ENCODE results near the gene CYB5D1. TPM values are rescaled to one million over a fixed set of nuclear protein-coding genes. Genes with fewer than 3 reads are reported as not detected.
A peak's percentile ranks its signal among the peaks of the same experiment; 100 is the strongest.
"Not testable (repeated sequence)": the region's sequence is repeated elsewhere in the genome, so short reads cannot be mapped to it uniquely, and the experiment has no call there.

The CYB5D1 gene
- polyA plus RNA-seq, 1 donor (not counting 4 experiments of a cell fraction or from before 2014, with no cell fraction given), result 14.8 TPM

DNA sequence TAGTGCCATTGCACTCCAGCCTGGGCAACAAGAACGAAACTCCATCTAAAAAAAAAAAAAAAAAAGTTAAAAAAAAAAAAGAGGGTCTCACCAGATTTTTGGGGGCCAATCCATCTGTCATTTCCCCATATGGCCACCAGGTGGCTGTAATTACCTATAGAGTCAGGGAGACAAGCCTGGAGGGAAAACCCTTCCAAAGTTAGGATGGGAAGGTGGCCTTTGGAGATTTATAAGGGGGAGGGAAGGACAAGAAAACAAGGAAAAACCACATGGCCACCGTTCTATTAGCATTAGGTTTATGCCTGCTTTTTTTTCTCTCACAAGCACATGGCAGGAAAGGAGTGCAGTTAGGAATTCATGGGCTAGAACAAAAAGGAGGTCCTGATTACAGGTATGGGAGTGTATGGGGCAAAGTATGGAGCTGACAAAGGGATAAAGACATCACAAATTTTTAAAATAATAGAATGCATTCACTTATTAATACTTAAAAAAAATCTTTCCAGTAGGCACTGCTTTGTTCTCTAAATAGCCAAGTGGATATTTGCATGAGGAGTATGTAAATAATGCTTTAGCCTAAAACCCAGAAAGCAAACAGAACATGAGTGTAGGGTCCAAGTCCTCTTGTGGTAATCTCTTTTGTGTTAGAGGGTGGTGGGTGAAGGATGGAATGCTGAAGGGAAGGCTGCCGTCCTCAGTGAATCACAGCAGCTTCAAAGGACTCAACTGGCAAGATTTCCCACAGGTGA, 5.1 kb downstream of the CYB5D1 start:
- Histone ChIP-seq H3K9me1 (ENCODE audit: control insufficient read depth, extremely low read depth, insufficient read depth, low read length) (no peaks in the 10 kb centered on the region), H3K9ac (ENCODE audit: control insufficient read depth, extremely low read depth, insufficient read depth, low read length) (no peak overlapping the region), H3K36me3 (ENCODE audit: control insufficient read depth in 2 of 2, extremely low read depth in 1 of 2, insufficient read depth in 2 of 2, low read length in 2 of 2) (peaks cover 5 to 8% of the 10 kb centered on the region in 2 experiments), H3K27ac (ENCODE audit: control insufficient read depth, insufficient read depth, low read length) (no peak overlapping the region), H3K4me2 (ENCODE audit: control insufficient read depth, extremely low read depth, insufficient read depth, low read depth, low read length) (no peak overlapping the region), H3K27me3 (ENCODE audit: control insufficient read depth, extremely low read depth, insufficient read depth, low read length) (no peaks in the 10 kb centered on the region), H3K79me2 (ENCODE audit: control insufficient read depth, insufficient read depth, low read length) (peaks cover 16% of the 10 kb centered on the region), H3K9me3 (ENCODE audit: control insufficient read depth, low read depth, low read length) (no peaks in the 10 kb centered on the region), H2AFZ (ENCODE audit: control insufficient read depth, low read length) (no peak overlapping the region), H3K4me3 (ENCODE audit: control insufficient read depth in 2 of 3, extremely low read depth in 1 of 3, insufficient read depth in 2 of 3, low read depth in 1 of 3, low read length in 3 of 3) (no peak overlapping the region), H3K4me1 (ENCODE audit: control insufficient read depth, extremely low read depth, insufficient read depth, low read length) (peaks cover 26% of the 10 kb centered on the region), H4K20me1 (ENCODE audit: control insufficient read depth, extremely low read depth, insufficient read depth, low read length) (no peaks in the 10 kb centered on the region)
- TF ChIP-seq, protein P1, sequence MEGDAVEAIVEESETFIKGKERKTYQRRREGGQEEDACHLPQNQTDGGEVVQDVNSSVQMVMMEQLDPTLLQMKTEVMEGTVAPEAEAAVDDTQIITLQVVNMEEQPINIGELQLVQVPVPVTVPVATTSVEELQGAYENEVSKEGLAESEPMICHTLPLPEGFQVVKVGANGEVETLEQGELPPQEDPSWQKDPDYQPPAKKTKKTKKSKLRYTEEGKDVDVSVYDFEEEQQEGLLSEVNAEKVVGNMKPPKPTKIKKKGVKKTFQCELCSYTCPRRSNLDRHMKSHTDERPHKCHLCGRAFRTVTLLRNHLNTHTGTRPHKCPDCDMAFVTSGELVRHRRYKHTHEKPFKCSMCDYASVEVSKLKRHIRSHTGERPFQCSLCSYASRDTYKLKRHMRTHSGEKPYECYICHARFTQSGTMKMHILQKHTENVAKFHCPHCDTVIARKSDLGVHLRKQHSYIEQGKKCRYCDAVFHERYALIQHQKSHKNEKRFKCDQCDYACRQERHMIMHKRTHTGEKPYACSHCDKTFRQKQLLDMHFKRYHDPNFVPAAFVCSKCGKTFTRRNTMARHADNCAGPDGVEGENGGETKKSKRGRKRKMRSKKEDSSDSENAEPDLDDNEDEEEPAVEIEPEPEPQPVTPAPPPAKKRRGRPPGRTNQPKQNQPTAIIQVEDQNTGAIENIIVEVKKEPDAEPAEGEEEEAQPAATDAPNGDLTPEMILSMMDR (optimal IDR thresholded peaks at IDR 0.05 in 1 of 3, IDR thresholded peaks at IDR 0.05 in 1 of 3, conservative IDR thresholded peaks at IDR 0.05 in 1 of 3; ENCODE audit: extremely low read depth in 1 of 3, insufficient read depth in 2 of 3, low read length in 3 of 3), result peak; percentile 58 to 66 (median 59)
- no peak for TF ChIP-seq EZH2 (IDR thresholded peaks at IDR 0.05; ENCODE audit: low read length)
- dilution Hi-C loops (cut with MboI; ENCODE audit: extremely low pct_ligation_motif_present, low sequenced_read_pairs), result no loop called here
- FAIRE-seq (no peak), DNase-seq (ENCODE audit: low read depth, low spot score) (no peak)

DNA sequence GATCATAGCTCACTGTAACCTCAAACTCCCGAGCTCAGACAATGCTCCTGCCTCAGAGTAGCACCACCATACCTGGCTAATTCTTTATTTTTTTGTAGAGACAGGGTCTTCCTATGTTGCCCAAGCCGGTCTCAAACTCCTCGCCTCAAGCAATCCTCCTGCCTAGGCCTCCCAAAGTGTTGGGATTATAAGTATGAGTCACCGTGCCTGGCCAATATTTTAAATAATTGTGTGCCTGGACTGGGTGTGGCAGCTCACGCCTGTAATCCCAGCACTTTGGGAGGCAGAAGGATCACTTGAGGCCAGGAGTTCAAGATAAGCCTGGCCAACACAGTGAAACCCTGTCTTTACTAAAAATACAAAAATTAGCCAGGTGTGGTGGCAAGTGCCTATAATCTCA, 6.6 kb downstream of the CYB5D1 start:
- DNase-seq (ENCODE audit: low read depth, low spot score); FAIRE-seq; H3K27ac ChIP-seq (ENCODE audit: control insufficient read depth, insufficient read depth, low read length): not testable (repeated sequence)

More for the DNA sequence above, 6.6 kb downstream of the CYB5D1 start:
- H3K9ac ChIP-seq (ENCODE audit: control insufficient read depth, extremely low read depth, insufficient read depth, low read length); H2AFZ ChIP-seq (ENCODE audit: control insufficient read depth, low read length); H3K9me1 ChIP-seq (ENCODE audit: control insufficient read depth, extremely low read depth, insufficient read depth, low read length); H3K79me2 ChIP-seq (ENCODE audit: control insufficient read depth, insufficient read depth, low read length); H3K4me2 ChIP-seq (ENCODE audit: control insufficient read depth, extremely low read depth, insufficient read depth, low read depth, low read length); H3K36me3 ChIP-seq (ENCODE audit: control insufficient read depth in 2 of 2, extremely low read depth in 1 of 2, insufficient read depth in 2 of 2, low read length in 2 of 2); H3K4me3 ChIP-seq (ENCODE audit: control insufficient read depth in 2 of 3, extremely low read depth in 1 of 3, insufficient read depth in 2 of 3, low read depth in 1 of 3, low read length in 3 of 3); dilution Hi-C loops (cut with MboI; ENCODE audit: extremely low pct_ligation_motif_present, low sequenced_read_pairs); H3K9me3 ChIP-seq (ENCODE audit: control insufficient read depth, low read depth, low read length); H4K20me1 ChIP-seq (ENCODE audit: control insufficient read depth, extremely low read depth, insufficient read depth, low read length); H3K27me3 ChIP-seq (ENCODE audit: control insufficient read depth, extremely low read depth, insufficient read depth, low read length): not testable (repeated sequence)
- peaks cover 21% of the 10 kb centered on the region for H3K4me1 ChIP-seq (ENCODE audit: control insufficient read depth, extremely low read depth, insufficient read depth, low read length)
